Upper lobe of right lung (tissue), 1 donor: ENCODE data around the gene RELN. TPM values are rescaled to one million over a fixed set of nuclear protein-coding genes. Genes with fewer than 3 reads are reported as not detected.

Source experiments
- ATAC-seq: fragments of 200-7000 bp; cut with Tn5 transposase; one replicate; pipeline ENCODE4 v1.9.1; 2020; ENCODE audit warnings: mild to moderate bottlenecking, moderate library complexity
- DNase-seq: peaks from one replicate; pipeline ENCODE4 v3.0.0-alpha.2; 2020
- H3K27ac ChIP-seq: fragments of 200-600 bp; one replicate; pipeline ENCODE4 v1.8.0; 2022
- H3K27me3 ChIP-seq: fragments of 200-600 bp; one replicate; pipeline ENCODE4 v1.8.0; 2022; ENCODE audit warnings: mild to moderate bottlenecking
- H3K36me3 ChIP-seq: fragments of 200-600 bp; one replicate; pipeline ENCODE4 v1.8.0; 2022
- H3K4me1 ChIP-seq: fragments of 200-600 bp; one replicate; pipeline ENCODE4 v1.8.0; 2022
- H3K4me3 ChIP-seq: fragments of 200-600 bp; one replicate; pipeline ENCODE4 v1.8.0; 2022; ENCODE audit warnings: mild to moderate bottlenecking
- H3K9me3 ChIP-seq: fragments of 200-600 bp; one replicate; pipeline ENCODE4 v1.8.0; 2022
- CTCF ChIP-seq: fragments of 200-600 bp; IDR thresholded peaks from one replicate; pipeline ENCODE4 v1.8.0; 2022; ENCODE audit warnings: antibody characterized with exemption
- intact Hi-C: fragments of 100-400 bp; cut with DNase I; formaldehyde crosslinking; loops from one replicate; pipeline ENCODE4 v1.11.0; 2022
- total RNA-seq: library from RNA; stranded (reverse); fragmentation: NEBNext Ultra II Directional; extraction: Animal tissue kit (Norgen Biotek cat#: 25700); gene quantifications from one replicate; pipeline ENCODE4 v1.2.1, GENCODE V29; 2021
- donor health status: DM: no; HTN: yes; CAD: no; lungs with severe emphysema.

The RELN gene
- total RNA-seq, 1 donor from 2014 or later, result 5.6 TPM

GRCh38 chr7:103605640-103606039, 383.8 kb downstream of the RELN start:
- Histone ChIP-seq H3K36me3 (no peaks in the 10 kb centered on the region), H3K9me3 (no peaks in the 10 kb centered on the region), H3K4me1 (no peaks in the 10 kb centered on the region), H3K4me3 (no peak overlapping the region), H3K27me3 (no peaks in the 10 kb centered on the region), H3K27ac (no peak overlapping the region)
- intact Hi-C loops, result no loop called here
- DNase-seq, result no peak
- no peak for ATAC-seq
- TF ChIP-seq CTCF, result no peak

- no peak overlapping the region for H3K27ac ChIP-seq
- H3K27me3 ChIP-seq, result no peaks in the 10 kb centered on the region
- no peak for DNase-seq
- no peaks in the 10 kb centered on the region for H3K4me1 ChIP-seq
- intact Hi-C loops, result no loop called here
- no peak overlapping the region for H3K4me3 ChIP-seq
- H3K9me3 ChIP-seq, result no peaks in the 10 kb centered on the region
- no peak for ATAC-seq
- TF ChIP-seq CTCF, result no peak
- H3K36me3 ChIP-seq, result no peaks in the 10 kb centered on the region
These were observed 391.0 kb downstream of the RELN start for GRCh38 chr7:103598326-103598905.

- no peak overlapping the region for H3K27ac ChIP-seq
- H3K4me3 ChIP-seq, result no peak overlapping the region
- no peaks in the 10 kb centered on the region for H3K9me3 ChIP-seq
- no peak for TF ChIP-seq CTCF
- no peaks in the 10 kb centered on the region for H3K27me3 ChIP-seq
- H3K4me1 ChIP-seq, result no peaks in the 10 kb centered on the region
- DNase-seq (no peak), ATAC-seq (no peak)
- intact Hi-C loops, result no loop called here
- no peaks in the 10 kb centered on the region for H3K36me3 ChIP-seq
These were observed 391.9 kb downstream of the RELN start for GRCh38 chr7:103597606-103598005.

GRCh38 chr7:103594186-103594585, 395.3 kb downstream of the RELN start:
- Histone ChIP-seq H3K9me3 (no peaks in the 10 kb centered on the region), H3K4me1 (no peaks in the 10 kb centered on the region), H3K36me3 (no peaks in the 10 kb centered on the region), H3K27ac (no peak overlapping the region), H3K4me3 (no peak overlapping the region), H3K27me3 (no peaks in the 10 kb centered on the region)
- intact Hi-C loops, result no loop called here
- DNase-seq (no peak), ATAC-seq (no peak)
- no peak for TF ChIP-seq CTCF

- Histone ChIP-seq H3K36me3 (no peaks in the 10 kb centered on the region), H3K4me3 (no peak overlapping the region), H3K9me3 (no peaks in the 10 kb centered on the region), H3K27me3 (no peaks in the 10 kb centered on the region), H3K27ac (no peak overlapping the region), H3K4me1 (no peaks in the 10 kb centered on the region)
- DNase-seq (no peak), ATAC-seq (no peak)
- intact Hi-C loops, result no loop called here
- TF ChIP-seq CTCF, result no peak
These were observed 395.8 kb downstream of the RELN start for GRCh38 chr7:103593691-103594090.

- Histone ChIP-seq H3K4me3 (no peak overlapping the region), H3K27ac (no peak overlapping the region), H3K27me3 (no peaks in the 10 kb centered on the region), H3K9me3 (no peaks in the 10 kb centered on the region), H3K36me3 (no peaks in the 10 kb centered on the region), H3K4me1 (no peaks in the 10 kb centered on the region)
- intact Hi-C loops, result no loop called here
- TF ChIP-seq CTCF, result no peak
- DNase-seq (no peak), ATAC-seq (no peak)
These were observed 396.6 kb downstream of the RELN start for GRCh38 chr7:103592844-103593243.
